ENCODE data around the gene SYTL1. TPM values are rescaled to one million over a fixed set of nuclear protein-coding genes. Genes with fewer than 3 reads are reported as not detected.

The SYTL1 gene
- total and polyA plus RNA-seq, 12 donors = 0.22 to 10.9 (median 1.0) TPM; not detected in 2

- Histone ChIP-seq H3K36me3 (replicated peaks in 1 of 2) (no peaks in the 10 kb centered on the region), H3K9me3 (replicated peaks in 1 of 3) (no peaks in the 10 kb centered on the region), H3K4me3 (no peak overlapping the region), H3K27ac (no peak overlapping the region), H3K27me3 (no peaks in the 10 kb centered on the region), H3K4me1 (replicated peaks in 1 of 2) (no peaks in the 10 kb centered on the region)
- intact Hi-C loops (cut with DNase I) = no loop called here
- DNase-seq = no peak
- WGBS, 4 donors = 66 to 87% (median 70%) methylated on average over 3 of the region's 3 CpGs
- TF ChIP-seq POLR2A (IDR thresholded peaks at IDR 0.05) = no peak
- no peak for TF ChIP-seq CTCF (IDR thresholded peaks at IDR 0.05)
Measured at GRCh38 chr1:27314169-27314568, 27.7 kb upstream of the SYTL1 start.

- 48 to 66% (median 59%) methylated on average over 2 of the region's 2 CpGs for WGBS, 4 donors
- no peaks in the 10 kb centered on the region for H3K9me3 ChIP-seq (replicated peaks in 1 of 3)
- H3K4me3 ChIP-seq = no peak overlapping the region
- no peak for TF ChIP-seq POLR2A (IDR thresholded peaks at IDR 0.05)
- no peak for TF ChIP-seq CTCF (IDR thresholded peaks at IDR 0.05)
- DNase-seq = no peak
- H3K4me1 ChIP-seq (replicated peaks in 1 of 2) = no peaks in the 10 kb centered on the region
- intact Hi-C loops (cut with DNase I) = no loop called here
- no peaks in the 10 kb centered on the region for H3K27me3 ChIP-seq
- H3K36me3 ChIP-seq (replicated peaks in 1 of 2) = no peaks in the 10 kb centered on the region
- H3K27ac ChIP-seq = no peak overlapping the region
Measured at GRCh38 chr1:27314737-27315136, 27.1 kb upstream of the SYTL1 start.

GRCh38 chr1:27316860-27317259 lies 25.0 kb upstream of the SYTL1 start:
- TF ChIP-seq CTCF (IDR thresholded peaks at IDR 0.05) (no peak), POLR2A (IDR thresholded peaks at IDR 0.05) (no peak)
- WGBS, 4 donors = 62 to 79% (median 71%) methylated on average over 5 of the region's 5 CpGs
- DNase-seq = no peak
- H3K4me3 ChIP-seq = no peak overlapping the region
- no peak overlapping the region for H3K27ac ChIP-seq
- no peaks in the 10 kb centered on the region for H3K9me3 ChIP-seq (replicated peaks in 1 of 3)
- no peaks in the 10 kb centered on the region for H3K27me3 ChIP-seq
- intact Hi-C loops (cut with DNase I) = no loop called here
- H3K4me1 ChIP-seq (replicated peaks in 1 of 2) = peaks cover 0 to 4% of the 10 kb centered on the region in 2 donors
- no peaks in the 10 kb centered on the region for H3K36me3 ChIP-seq (replicated peaks in 1 of 2)

GRCh38 chr1:27318136-27318535 lies 23.7 kb upstream of the SYTL1 start:
- Histone ChIP-seq H3K9me3 (replicated peaks in 1 of 3) (no peaks in the 10 kb centered on the region), H3K4me3 (no peak overlapping the region), H3K27me3 (no peaks in the 10 kb centered on the region), H3K4me1 (replicated peaks in 1 of 2) (peaks cover 5 to 8% of the 10 kb centered on the region in 2 donors), H3K27ac (no peak overlapping the region), H3K36me3 (replicated peaks in 1 of 2) (no peaks in the 10 kb centered on the region)
- intact Hi-C loops (cut with DNase I) = no loop called here
- no peak for DNase-seq
- 22 to 28% (median 22%) methylated on average over 4 of the region's 4 CpGs for WGBS, 4 donors
- TF ChIP-seq POLR2A (IDR thresholded peaks at IDR 0.05) (no peak), CTCF (IDR thresholded peaks at IDR 0.05) (no peak)

All from adrenal gland (tissue), 12 donors.